Gastroesophageal sphincter (tissue), 3 donors: ENCODE measurements around the gene UQCC3.

Experiments used
- EP300 ChIP-seq: sonication (generic); formaldehyde crosslinking; IDR thresholded peaks from one replicate; pipeline ENCODE4 v1.6.1; 2017; ENCODE audit warnings: antibody characterized with exemption, mild to moderate bottlenecking
- POLR2AphosphoS5 ChIP-seq: sonication (generic); formaldehyde crosslinking; IDR thresholded peaks from one replicate; pipeline ENCODE4 v1.6.1; 2017; ENCODE audit warnings: antibody characterized with exemption
- TF ChIP-seq, protein P1 (sequence below), 4 experiments: fragments of 200-600 bp in 2 of 4; fragments of 450-650 bp in 2 of 4; sonication (generic) in 1 of 4; IDR thresholded peaks; one replicate each; pipeline ENCODE4 v1.5.1; 2017 to 2019; ENCODE audit warnings: antibody characterized with exemption in 4 of 4, mild to moderate bottlenecking in 2 of 4, moderate library complexity in 2 of 4

GRCh38 chr11:62649486-62649885, 22.0 kb upstream of the UQCC3 start:
- no peak for TF ChIP-seq EP300
- TF ChIP-seq POLR2AphosphoS5: no peak
- TF ChIP-seq, protein P1, sequence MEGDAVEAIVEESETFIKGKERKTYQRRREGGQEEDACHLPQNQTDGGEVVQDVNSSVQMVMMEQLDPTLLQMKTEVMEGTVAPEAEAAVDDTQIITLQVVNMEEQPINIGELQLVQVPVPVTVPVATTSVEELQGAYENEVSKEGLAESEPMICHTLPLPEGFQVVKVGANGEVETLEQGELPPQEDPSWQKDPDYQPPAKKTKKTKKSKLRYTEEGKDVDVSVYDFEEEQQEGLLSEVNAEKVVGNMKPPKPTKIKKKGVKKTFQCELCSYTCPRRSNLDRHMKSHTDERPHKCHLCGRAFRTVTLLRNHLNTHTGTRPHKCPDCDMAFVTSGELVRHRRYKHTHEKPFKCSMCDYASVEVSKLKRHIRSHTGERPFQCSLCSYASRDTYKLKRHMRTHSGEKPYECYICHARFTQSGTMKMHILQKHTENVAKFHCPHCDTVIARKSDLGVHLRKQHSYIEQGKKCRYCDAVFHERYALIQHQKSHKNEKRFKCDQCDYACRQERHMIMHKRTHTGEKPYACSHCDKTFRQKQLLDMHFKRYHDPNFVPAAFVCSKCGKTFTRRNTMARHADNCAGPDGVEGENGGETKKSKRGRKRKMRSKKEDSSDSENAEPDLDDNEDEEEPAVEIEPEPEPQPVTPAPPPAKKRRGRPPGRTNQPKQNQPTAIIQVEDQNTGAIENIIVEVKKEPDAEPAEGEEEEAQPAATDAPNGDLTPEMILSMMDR (IDR thresholded peaks at IDR 0.05): no peak
